A549 (cell line): ENCODE measurements around the gene SMARCD1. TPM values are rescaled to one million over a fixed set of nuclear protein-coding genes. Genes with fewer than 3 reads are reported as not detected.
A peak's percentile ranks its signal among the peaks of the same experiment; 100 is the strongest.
"Not testable (repeated sequence)": the region's sequence is repeated elsewhere in the genome, so short reads cannot be mapped to it uniquely, and the experiment has no call there.

Experiments
- ATAC-seq, 2 experiments: fragments of 200-7000 bp in 1 of 2; fragments of >200 bp in 1 of 2; cut with Nextera tagmentation in 1 of 2; cut with Tn5 transposase in 1 of 2; 3 replicates each; pipeline versions ENCODE4 v1.8.0 to v1.9.1; 2018 to 2020; ENCODE audit warnings: mild to moderate bottlenecking in 1 of 2, moderate library complexity in 1 of 2
- CTCF ChIA-PET: fragments of 300-600 bp; sonication (Branson Sonifier 250); formaldehyde crosslinking; extraction: SDS; loops from one replicate; lab custom pipeline; 2021; ENCODE audit warnings: antibody characterized with exemption, inconsistent platforms; lab: Yijun Ruan, JAX
- POLR2A ChIA-PET: fragments of 350-600 bp; formaldehyde crosslinking; extraction: SDS; loops from one replicate; lab custom pipeline; 2021; ENCODE audit warnings: antibody characterized with exemption, inconsistent platforms; lab: Yijun Ruan, JAX
- DNase-seq, 2 experiments: peaks; one replicate each; pipeline versions ENCODE4 v3.0.0 to v3.0.0-alpha.2; 2011 to 2016; ENCODE audit warnings: low read depth in 1 of 2, low spot score in 1 of 2
- FAIRE-seq: peaks from 2 replicates; lab custom pipeline; 2011; peaks lifted over from hg19 to GRCh38; lab: Jason Lieb, UNC
- H3K27ac ChIP-seq, 2 experiments: fragments of >200 bp; sonication (Bioruptor Twin); formaldehyde crosslinking; 3 replicates each; pipeline ENCODE4 v1.5.1; 2016 to 2017
- H3K4me1 ChIP-seq: fragments of >200 bp; sonication (Bioruptor Twin); formaldehyde crosslinking; 3 replicates; pipeline ENCODE4 v1.6.1; 2016
- H3K4me2 ChIP-seq: fragments of >200 bp; sonication (Bioruptor Twin); formaldehyde crosslinking; 3 replicates; pipeline ENCODE4 v1.6.1; 2016
- H3K4me3 ChIP-seq: fragments of >200 bp; sonication (Bioruptor Twin); formaldehyde crosslinking; 3 replicates; pipeline ENCODE4 v1.5.1; 2016
- H3K9me3 ChIP-seq: fragments of >200 bp; sonication (Bioruptor Twin); formaldehyde crosslinking; 3 replicates; pipeline ENCODE4 v1.6.1; 2016
- CHD4 ChIP-seq: fragments of 200-600 bp; sonication (generic); IDR thresholded peaks from 2 replicates; pipeline ENCODE4 v1.6.1; 2016; ENCODE audit warnings: antibody characterized with exemption, mild to moderate bottlenecking, borderline replicate concordance
- EHMT2 ChIP-seq: fragments of 200-600 bp; sonication (generic); IDR thresholded peaks from 2 replicates; pipeline ENCODE4 v1.6.1; 2016; ENCODE audit warnings: antibody characterized with exemption, low read depth, mild to moderate bottlenecking, moderate library complexity
- EP300 ChIP-seq, 2 experiments: fragments of >200 bp; sonication (Bioruptor Twin); formaldehyde crosslinking; IDR thresholded peaks; 2 replicates in 1 of 2; 3 replicates in 1 of 2; pipeline ENCODE4 v1.6.1; 2016 to 2017
- FOSB ChIP-seq: fragments of 250-450 bp; sonication (Bioruptor Pico); IDR thresholded peaks from 2 replicates; pipeline ENCODE4 v1.5.0; 2020; ENCODE audit warnings: mild to moderate bottlenecking, moderate library complexity
- FOSL2 ChIP-seq, 2 experiments: fragments of 450-650 bp in 1 of 2; fragments of >200 bp in 1 of 2; sonication (Bioruptor Twin) in 1 of 2; formaldehyde crosslinking; IDR thresholded peaks; 2 replicates each; pipeline versions ENCODE4 v1.5.0 to v1.6.1; 2016 to 2020; ENCODE audit warnings: mild to moderate bottlenecking in 1 of 2, moderate library complexity in 1 of 2
- FOXS1 ChIP-seq: fragments of 250-450 bp; sonication (Bioruptor Pico); IDR thresholded peaks from 2 replicates; pipeline ENCODE4 v1.5.0; 2020; ENCODE audit warnings: mild to moderate bottlenecking, moderate library complexity
- HOXB13 ChIP-seq: fragments of 250-450 bp; sonication (Bioruptor Pico); IDR thresholded peaks from 2 replicates; pipeline ENCODE4 v1.5.0; 2020; ENCODE audit warnings: low read depth, mild to moderate bottlenecking, moderate library complexity
- HOXB5 ChIP-seq: fragments of 250-450 bp; sonication (Bioruptor Pico); IDR thresholded peaks from 2 replicates; pipeline ENCODE4 v1.5.0; 2020; ENCODE audit warnings: mild to moderate bottlenecking, moderate library complexity
- MAFK ChIP-seq: fragments of 450-650 bp; IDR thresholded peaks from 2 replicates; pipeline ENCODE4 v1.6.1; 2014; ENCODE audit not compliant: partially characterized antibody
- POLR2A ChIP-seq: IDR thresholded peaks from 2 replicates; pipeline ENCODE4 v1.6.1; 2012; ENCODE audit warnings: mild to moderate bottlenecking, low read length
- RAD21 ChIP-seq, 2 experiments: fragments of >200 bp in 1 of 2; sonication (Bioruptor Twin) in 1 of 2; formaldehyde crosslinking in 1 of 2; IDR thresholded peaks in 1 of 2; conservative IDR thresholded peaks in 1 of 2; 2 replicates in 1 of 2; 3 replicates in 1 of 2; pipeline ENCODE4 v1.6.1; 2012 to 2018; ENCODE audit warnings: inconsistent platforms in 1 of 2
- SMC3 ChIP-seq: fragments of >200 bp; sonication (Bioruptor Twin); formaldehyde crosslinking; IDR thresholded peaks from 3 replicates; pipeline ENCODE4 v1.6.1; 2018; ENCODE audit warnings: inconsistent platforms
- SREBF2 ChIP-seq: fragments of 450-650 bp; IDR thresholded peaks from 2 replicates; pipeline ENCODE4 v1.6.1; 2014; ENCODE audit warnings: mild to moderate bottlenecking, moderate library complexity
- TFCP2L1 ChIP-seq: fragments of 250-450 bp; sonication (Bioruptor Pico); IDR thresholded peaks from 2 replicates; pipeline ENCODE4 v1.5.0; 2021; ENCODE audit warnings: mild to moderate bottlenecking
- TP53 ChIP-seq: fragments of 250-450 bp; sonication (Bioruptor Pico); IDR thresholded peaks from 2 replicates; pipeline ENCODE4 v1.5.0; 2021; ENCODE audit warnings: mild to moderate bottlenecking, moderate library complexity
- ZSCAN20 ChIP-seq: fragments of 250-450 bp; sonication (Bioruptor Pico); IDR thresholded peaks from 2 replicates; pipeline ENCODE4 v1.8.0; 2022; ENCODE audit warnings: mild to moderate bottlenecking, moderate library complexity
- WGBS: methylation state at CpG from one replicate; pipeline ENCODE4 v1.1.6; 2017; ENCODE audit errors: missing lambda C conversion rate; 5-methylcytosine and 5-hydroxymethylcytosine counted together
- polyA plus RNA-seq, 4 experiments: library from polyadenylated mRNA; depleted of rRNA in 3 of 4; stranded (reverse); fragments of >200 nt; fragmentation: RNase III in 1 of 4; extraction: RNeasy Plus Mini Kit Qiagen cat#74134 plus additional on column Dnase treatment in 1 of 4; gene quantifications; 2 replicates in 3 of 4; 3 replicates in 1 of 4; pipeline ENCODE4 v1.2.3, GENCODE V29; 2011 to 2017
- TF ChIP-seq, protein P1 (sequence below): fragments of >200 bp; sonication (Bioruptor Twin); formaldehyde crosslinking; IDR thresholded peaks from 3 replicates; pipeline ENCODE4 v1.5.1; 2016
- TF ChIP-seq, protein P2 (sequence below): IDR thresholded peaks from 2 replicates; pipeline ENCODE4 v1.6.1; 2012
- TF ChIP-seq, protein P3 (sequence below): fragments of 150-350 bp; IDR thresholded peaks from 2 replicates; pipeline ENCODE4 v1.6.1; 2014; ENCODE audit warnings: low read depth, mild to moderate bottlenecking, low read length
- TF ChIP-seq, protein P4 (sequence below): IDR thresholded peaks from 2 replicates; pipeline ENCODE4 v1.6.1; 2012; ENCODE audit warnings: low read depth, borderline replicate concordance

SMARCD1 gene
- polyA plus RNA-seq, 2 of the 4 experiments (the other 2 are of a cell fraction): 62.5 to 80.7 TPM

DNA sequence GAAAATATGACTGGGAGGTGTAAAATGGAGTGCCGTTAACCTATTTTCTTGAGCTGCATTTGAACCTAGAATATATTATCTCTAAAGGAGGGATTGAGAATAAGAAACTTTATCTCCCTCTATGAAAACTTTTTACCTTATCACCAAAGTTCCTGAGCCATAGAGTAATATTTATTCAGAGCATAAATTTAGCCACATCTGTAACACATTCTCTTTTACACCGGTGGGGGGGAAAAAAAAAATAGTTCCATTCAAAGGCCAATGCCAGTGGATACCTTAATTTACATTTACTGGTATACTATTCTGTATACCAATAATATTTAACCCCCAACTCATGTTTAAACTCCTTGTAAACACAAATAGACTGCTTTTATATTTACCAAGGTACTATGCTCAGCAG lies 60.3 kb downstream of the SMARCD1 start:
- no peak for FAIRE-seq
- ChIA-PET POLR2A (interaction anchor here (1.1 kb wide), 1 partner anchor 22 kb away, joined by 4 read pairs; the partner anchor contains the start of gene CERS5), CTCF (interaction anchor here (1.1 to 3.2 kb wide), 2 partner anchors 34 to 57 kb away, joined by 3 to 24 read pairs; partner anchors contain the start of gene COX14)
- ATAC-seq: no peak
- Histone ChIP-seq H3K4me1 (no peaks in the 10 kb centered on the region), H3K4me2 (no peak overlapping the region), H3K9me3 (no peaks in the 10 kb centered on the region), H3K27ac (no peak overlapping the region), H3K4me3 (no peak overlapping the region)
- 91% methylated on average over 2 of the region's 2 CpGs for WGBS
- DNase-seq: no peak
- TF ChIP-seq EP300 (IDR thresholded peaks at IDR 0.05): no peak
- TF ChIP-seq, protein P1, sequence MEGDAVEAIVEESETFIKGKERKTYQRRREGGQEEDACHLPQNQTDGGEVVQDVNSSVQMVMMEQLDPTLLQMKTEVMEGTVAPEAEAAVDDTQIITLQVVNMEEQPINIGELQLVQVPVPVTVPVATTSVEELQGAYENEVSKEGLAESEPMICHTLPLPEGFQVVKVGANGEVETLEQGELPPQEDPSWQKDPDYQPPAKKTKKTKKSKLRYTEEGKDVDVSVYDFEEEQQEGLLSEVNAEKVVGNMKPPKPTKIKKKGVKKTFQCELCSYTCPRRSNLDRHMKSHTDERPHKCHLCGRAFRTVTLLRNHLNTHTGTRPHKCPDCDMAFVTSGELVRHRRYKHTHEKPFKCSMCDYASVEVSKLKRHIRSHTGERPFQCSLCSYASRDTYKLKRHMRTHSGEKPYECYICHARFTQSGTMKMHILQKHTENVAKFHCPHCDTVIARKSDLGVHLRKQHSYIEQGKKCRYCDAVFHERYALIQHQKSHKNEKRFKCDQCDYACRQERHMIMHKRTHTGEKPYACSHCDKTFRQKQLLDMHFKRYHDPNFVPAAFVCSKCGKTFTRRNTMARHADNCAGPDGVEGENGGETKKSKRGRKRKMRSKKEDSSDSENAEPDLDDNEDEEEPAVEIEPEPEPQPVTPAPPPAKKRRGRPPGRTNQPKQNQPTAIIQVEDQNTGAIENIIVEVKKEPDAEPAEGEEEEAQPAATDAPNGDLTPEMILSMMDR: no peak
- TF ChIP-seq POLR2A: no peak
- TF ChIP-seq, protein P2, sequence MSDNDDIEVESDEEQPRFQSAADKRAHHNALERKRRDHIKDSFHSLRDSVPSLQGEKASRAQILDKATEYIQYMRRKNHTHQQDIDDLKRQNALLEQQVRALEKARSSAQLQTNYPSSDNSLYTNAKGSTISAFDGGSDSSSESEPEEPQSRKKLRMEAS: no peak
- no peak for TF ChIP-seq TFCP2L1 (CRISPR knock-in tag)
- TF ChIP-seq TP53: no peak
- TF ChIP-seq EHMT2: no peak
- TF ChIP-seq, protein P3, sequence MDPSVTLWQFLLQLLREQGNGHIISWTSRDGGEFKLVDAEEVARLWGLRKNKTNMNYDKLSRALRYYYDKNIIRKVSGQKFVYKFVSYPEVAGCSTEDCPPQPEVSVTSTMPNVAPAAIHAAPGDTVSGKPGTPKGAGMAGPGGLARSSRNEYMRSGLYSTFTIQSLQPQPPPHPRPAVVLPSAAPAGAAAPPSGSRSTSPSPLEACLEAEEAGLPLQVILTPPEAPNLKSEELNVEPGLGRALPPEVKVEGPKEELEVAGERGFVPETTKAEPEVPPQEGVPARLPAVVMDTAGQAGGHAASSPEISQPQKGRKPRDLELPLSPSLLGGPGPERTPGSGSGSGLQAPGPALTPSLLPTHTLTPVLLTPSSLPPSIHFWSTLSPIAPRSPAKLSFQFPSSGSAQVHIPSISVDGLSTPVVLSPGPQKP: no peak
- TF ChIP-seq CHD4: no peak
- TF ChIP-seq SMC3: no peak
- TF ChIP-seq FOXS1 (CRISPR knock-in tag): no peak
- no peak for TF ChIP-seq ZSCAN20 (CRISPR knock-in tag)
- TF ChIP-seq FOSL2 (IDR thresholded peaks at IDR 0.05): no peak
- no peak for TF ChIP-seq FOSL2 (CRISPR knock-in tag; IDR thresholded peaks at IDR 0.05)
- no peak for TF ChIP-seq RAD21 (conservative IDR thresholded peaks at IDR 0.05 in 1 of 2, IDR thresholded peaks at IDR 0.05 in 1 of 2)
- TF ChIP-seq, protein P4, sequence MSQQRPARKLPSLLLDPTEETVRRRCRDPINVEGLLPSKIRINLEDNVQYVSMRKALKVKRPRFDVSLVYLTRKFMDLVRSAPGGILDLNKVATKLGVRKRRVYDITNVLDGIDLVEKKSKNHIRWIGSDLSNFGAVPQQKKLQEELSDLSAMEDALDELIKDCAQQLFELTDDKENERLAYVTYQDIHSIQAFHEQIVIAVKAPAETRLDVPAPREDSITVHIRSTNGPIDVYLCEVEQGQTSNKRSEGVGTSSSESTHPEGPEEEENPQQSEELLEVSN: no peak
- no peak for TF ChIP-seq HOXB13

DNA sequence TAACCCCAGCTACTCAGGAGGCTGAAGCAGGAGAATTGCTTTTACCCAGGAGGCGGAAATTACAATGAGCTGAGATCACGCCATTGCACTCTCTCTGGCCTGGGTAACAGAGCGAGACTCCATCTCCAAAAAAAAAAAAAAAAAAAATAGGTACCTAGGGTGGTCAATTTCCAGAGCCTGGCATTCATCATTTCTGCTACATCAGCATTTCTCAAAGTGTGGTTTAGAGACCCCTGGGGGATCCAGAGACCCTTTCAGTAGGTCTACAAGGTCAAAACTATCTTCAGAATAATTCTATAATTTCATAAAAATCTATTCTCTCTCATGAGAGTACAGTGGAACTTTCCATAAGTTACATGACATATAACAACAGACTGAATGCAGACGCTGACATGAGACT lies 62.1 kb downstream of the SMARCD1 start:
- Histone ChIP-seq H3K27ac (no peak overlapping the region), H3K4me2 (no peak overlapping the region), H3K4me1 (no peaks in the 10 kb centered on the region), H3K9me3 (no peaks in the 10 kb centered on the region), H3K4me3 (no peak overlapping the region)
- POLR2A ChIA-PET: interaction anchor here (0.5 kb wide), 1 partner anchor 24 kb away, joined by 3 read pairs; no protein-coding TSS in a partner anchor
- ATAC-seq (no peak), DNase-seq (no peak), FAIRE-seq (no peak)
- 95% methylated on average over 4 of the region's 4 CpGs for WGBS
- CTCF ChIA-PET: interaction anchor here (0.6 to 3.2 kb wide), 6 partner anchors 10 to 912 kb away, joined by 3 to 24 read pairs (median 4); partner anchors contain the start of gene COX14
- TF ChIP-seq SREBF2: no peak
- no peak for TF ChIP-seq HOXB5 (CRISPR knock-in tag)
- TF ChIP-seq MAFK: peak; percentile 96
- TF ChIP-seq FOSB (CRISPR knock-in tag): no peak

DNA sequence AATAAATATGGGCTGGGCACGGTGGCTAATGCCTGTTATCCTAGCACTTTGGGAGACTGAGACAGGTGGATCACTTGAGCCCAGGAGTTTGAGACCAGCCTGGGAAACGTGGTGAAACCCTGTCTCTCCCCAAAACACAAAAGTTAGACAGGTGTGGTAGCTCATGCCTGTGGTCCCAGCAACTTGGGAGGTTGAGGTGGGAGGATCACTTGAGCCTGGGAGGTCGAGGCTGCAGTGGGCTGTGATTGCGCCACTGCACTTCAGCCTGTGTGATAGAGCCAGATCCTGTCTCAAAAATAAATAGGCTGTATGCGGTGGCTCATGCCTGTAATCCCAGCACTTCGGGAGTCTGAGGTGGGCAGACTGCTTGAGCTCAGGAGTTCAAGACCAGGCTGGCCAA lies 62.9 kb downstream of the SMARCD1 start:
- H3K4me1 ChIP-seq, H3K4me2 ChIP-seq, H3K9me3 ChIP-seq, ATAC-seq, H3K4me3 ChIP-seq, H3K27ac ChIP-seq, DNase-seq, FAIRE-seq: not testable (repeated sequence)
- POLR2A ChIA-PET: interaction anchor here (0.5 kb wide), 1 partner anchor 23 kb away, joined by 3 read pairs; no protein-coding TSS in a partner anchor
- 79% methylated on average over 6 of the region's 6 CpGs for WGBS
- CTCF ChIA-PET: interaction anchor here (0.6 to 3.2 kb wide), 7 partner anchors 11 to 913 kb away, joined by 3 to 24 read pairs (median 4); partner anchors contain the start of gene COX14
